B cell (primary cell): ENCODE results near the gene TDRKH.

ENCODE experiments used
- CTCF ChIP-seq: fragments of 200-600 bp; IDR thresholded peaks from one replicate; pipeline ENCODE4 v1.8.0; 2022; ENCODE audit warnings: antibody characterized with exemption, mild to moderate bottlenecking
- EZH2 ChIP-seq: IDR thresholded peaks from 2 replicates; pipeline ENCODE4 v1.6.1; 2012; ENCODE audit warnings: borderline replicate concordance, low read depth, mild to moderate bottlenecking, moderate library complexity, low read length; ENCODE audit not compliant: insufficient read depth, poor library complexity, severe bottlenecking

DNA sequence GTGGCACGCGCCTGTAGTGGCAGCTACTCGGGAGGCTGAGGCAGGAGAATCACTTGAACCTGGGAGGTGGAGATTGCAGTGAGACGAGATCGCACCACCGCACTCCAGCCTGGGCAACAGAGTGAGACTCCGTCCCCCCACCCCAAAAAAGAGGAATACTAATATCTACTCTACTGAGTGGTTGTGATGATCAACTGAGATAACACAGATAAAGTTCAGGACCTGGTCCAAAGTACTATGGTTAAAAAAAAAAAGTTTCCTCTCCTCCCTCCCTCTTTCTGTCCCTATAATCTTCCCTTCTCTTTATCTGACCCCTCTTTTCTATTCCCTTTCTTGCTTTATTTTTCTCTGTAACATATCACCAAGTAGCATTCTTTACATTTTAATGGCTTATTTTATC is 45.3 kb upstream of the TDRKH start:
- no peak for TF ChIP-seq CTCF
- no peak for TF ChIP-seq EZH2
